Ishikawa (cell line): ENCODE results near the gene GJC1.

Experiments
- CEBPB ChIP-seq: IDR thresholded peaks from 2 replicates; pipeline ENCODE4 v1.6.1; 2012
- CREB1 ChIP-seq: IDR thresholded peaks from 2 replicates; pipeline ENCODE4 v1.6.1; 2012; ENCODE audit warnings: low read depth
- EGR1 ChIP-seq: IDR thresholded peaks from 2 replicates; pipeline ENCODE4 v1.6.1; 2012
- EP300 ChIP-seq: IDR thresholded peaks from 2 replicates; pipeline ENCODE4 v1.6.1; 2012; ENCODE audit warnings: borderline replicate concordance
- FOXM1 ChIP-seq: IDR thresholded peaks from 2 replicates; pipeline ENCODE4 v1.6.1; 2012; ENCODE audit warnings: low read depth, borderline replicate concordance
- MAX ChIP-seq: IDR thresholded peaks from 2 replicates; pipeline ENCODE4 v1.6.1; 2012
- RAD21 ChIP-seq: IDR thresholded peaks from 2 replicates; pipeline ENCODE4 v1.6.1; 2012; ENCODE audit warnings: low read depth
- REST ChIP-seq: IDR thresholded peaks from 2 replicates; pipeline ENCODE4 v1.6.1; 2012; ENCODE audit warnings: low read depth, mild to moderate bottlenecking
- TAF1 ChIP-seq: IDR thresholded peaks from 2 replicates; pipeline ENCODE4 v1.6.1; 2012; ENCODE audit warnings: low read depth, mild to moderate bottlenecking
- TCF12 ChIP-seq: IDR thresholded peaks from 2 replicates; pipeline ENCODE4 v1.6.1; 2012; ENCODE audit warnings: low read depth
- TEAD4 ChIP-seq: IDR thresholded peaks from 2 replicates; pipeline ENCODE4 v1.6.1; 2012
- YY1 ChIP-seq: IDR thresholded peaks from 2 replicates; pipeline ENCODE4 v1.6.1; 2012; ENCODE audit warnings: low read depth

- TF ChIP-seq REST, result no peak
- no peak for TF ChIP-seq RAD21
- no peak for TF ChIP-seq EGR1
- no peak for TF ChIP-seq TAF1
- no peak for TF ChIP-seq TEAD4
- no peak for TF ChIP-seq YY1
- no peak for TF ChIP-seq EP300
- TF ChIP-seq MAX, result no peak
- TF ChIP-seq CEBPB, result no peak
- TF ChIP-seq TCF12, result no peak
- TF ChIP-seq CREB1, result no peak
- no peak for TF ChIP-seq FOXM1
Measured at GRCh38 chr17:44778656-44779210, 51.4 kb downstream of the GJC1 start.
